GM18868 (cell line): ENCODE measurements around the gene CHPF.

Source experiments
- ATAC-seq: cut with Tn5 transposase; IDR thresholded peaks from one replicate; pipeline ENCODE4 v1.9.1; 2021; ENCODE audit warnings: mild to moderate bottlenecking, moderate library complexity; ENCODE audit not compliant: unreplicated experiment

CHPF gene

GRCh38 chr2:219533930-219534661, 9.5 kb downstream of the CHPF start:
- no peak for ATAC-seq

- no peak for ATAC-seq
These were observed 11.3 kb downstream of the CHPF start for GRCh38 chr2:219532378-219532649.

- no peak for ATAC-seq
These were observed 11.8 kb downstream of the CHPF start for GRCh38 chr2:219531639-219532377.

- peak; percentile 90 for ATAC-seq
These were observed 13.3 kb downstream of the CHPF start for GRCh38 chr2:219530048-219530963.

- no peak for ATAC-seq
These were observed 16.1 kb downstream of the CHPF start for GRCh38 chr2:219527472-219527871.

GRCh38 chr2:219527076-219527394, 16.6 kb downstream of the CHPF start:
- no peak for ATAC-seq

- no peak for ATAC-seq
These were observed 17.1 kb downstream of the CHPF start for GRCh38 chr2:219526320-219527075.

GRCh38 chr2:219525533-219526232, 17.9 kb downstream of the CHPF start:
- no peak for ATAC-seq

GRCh38 chr2:219524817-219525216, 18.8 kb downstream of the CHPF start:
- no peak for ATAC-seq

GRCh38 chr2:219523031-219523671, 20.5 kb downstream of the CHPF start:
- ATAC-seq: no peak

- ATAC-seq: no peak
These were observed 21.2 kb downstream of the CHPF start for GRCh38 chr2:219522111-219523030.

GRCh38 chr2:219521066-219521880, 22.3 kb downstream of the CHPF start:
- ATAC-seq: no peak

GRCh38 chr2:219520079-219520478, 23.5 kb downstream of the CHPF start:
- ATAC-seq: no peak

GRCh38 chr2:219519526-219519916, 24.1 kb downstream of the CHPF start:
- ATAC-seq: no peak

GRCh38 chr2:219517954-219518778, 25.4 kb downstream of the CHPF start:
- ATAC-seq: no peak

- ATAC-seq: no peak
These were observed 26.7 kb downstream of the CHPF start for GRCh38 chr2:219516888-219517287.
